ENCODE results near the gene KIF12.

The KIF12 gene

GRCh38 chr9:114057161-114057885 lies 41.8 kb downstream of the KIF12 start:
- H3K4me3 Mint-ChIP-seq = no peak overlapping the region
- ATAC-seq (replicated peaks; ENCODE audit: extremely low read depth, poor library complexity, severe bottlenecking) (no peak), DNase-seq (ENCODE audit: low spot score in 2 of 2) (no peak)
- peaks cover 27% of the 10 kb centered on the region for H3K27me3 Mint-ChIP-seq
- no peak overlapping the region for H3K27ac Mint-ChIP-seq (ENCODE audit: low read depth)
- peaks cover 3% of the 10 kb centered on the region for H3K36me3 Mint-ChIP-seq (ENCODE audit: insufficient read depth)
- no peaks in the 10 kb centered on the region for H3K4me1 Mint-ChIP-seq
- H3K9me3 Mint-ChIP-seq = no peaks in the 10 kb centered on the region

GRCh38 chr9:114056527-114056926 lies 42.6 kb downstream of the KIF12 start:
- ATAC-seq (replicated peaks; ENCODE audit: extremely low read depth, poor library complexity, severe bottlenecking) (no peak), DNase-seq (ENCODE audit: low spot score in 2 of 2) (no peak)
- H3K4me1 Mint-ChIP-seq = no peaks in the 10 kb centered on the region
- peaks cover 3% of the 10 kb centered on the region for H3K36me3 Mint-ChIP-seq (ENCODE audit: insufficient read depth)
- H3K27me3 Mint-ChIP-seq = peaks cover 19% of the 10 kb centered on the region
- H3K27ac Mint-ChIP-seq (ENCODE audit: low read depth) = no peak overlapping the region
- no peaks in the 10 kb centered on the region for H3K9me3 Mint-ChIP-seq
- no peak overlapping the region for H3K4me3 Mint-ChIP-seq

GRCh38 chr9:114055894-114056293 lies 43.2 kb downstream of the KIF12 start:
- ATAC-seq (replicated peaks; ENCODE audit: extremely low read depth, poor library complexity, severe bottlenecking) (no peak), DNase-seq (ENCODE audit: low spot score in 2 of 2) (no peak)
- peaks cover 3% of the 10 kb centered on the region for H3K36me3 Mint-ChIP-seq (ENCODE audit: insufficient read depth)
- no peak overlapping the region for H3K4me3 Mint-ChIP-seq
- peaks cover 12% of the 10 kb centered on the region for H3K27me3 Mint-ChIP-seq
- H3K9me3 Mint-ChIP-seq = no peaks in the 10 kb centered on the region
- H3K27ac Mint-ChIP-seq (ENCODE audit: low read depth) = no peak overlapping the region
- H3K4me1 Mint-ChIP-seq = no peaks in the 10 kb centered on the region

GRCh38 chr9:114055061-114055460 lies 44.0 kb downstream of the KIF12 start:
- H3K27ac Mint-ChIP-seq (ENCODE audit: low read depth) = no peak overlapping the region
- no peaks in the 10 kb centered on the region for H3K9me3 Mint-ChIP-seq
- H3K4me1 Mint-ChIP-seq = no peaks in the 10 kb centered on the region
- H3K4me3 Mint-ChIP-seq = no peak overlapping the region
- ATAC-seq (replicated peaks; ENCODE audit: extremely low read depth, poor library complexity, severe bottlenecking) = no peak
- no peak for DNase-seq (ENCODE audit: low spot score in 2 of 2)
- peaks cover 4% of the 10 kb centered on the region for H3K27me3 Mint-ChIP-seq
- peaks cover 3% of the 10 kb centered on the region for H3K36me3 Mint-ChIP-seq (ENCODE audit: insufficient read depth)

GRCh38 chr9:114054191-114054690 lies 44.9 kb downstream of the KIF12 start:
- H3K4me3 Mint-ChIP-seq = no peak overlapping the region

GRCh38 chr9:114053246-114054005 lies 45.7 kb downstream of the KIF12 start:
- ATAC-seq (replicated peaks; ENCODE audit: extremely low read depth, poor library complexity, severe bottlenecking) = no peak
- Mint-ChIP-seq H3K27me3 (no peaks in the 10 kb centered on the region), H3K27ac (ENCODE audit: low read depth) (no peak overlapping the region), H3K9me3 (no peaks in the 10 kb centered on the region), H3K4me1 (no peaks in the 10 kb centered on the region), H3K4me3 (no peak overlapping the region), H3K36me3 (ENCODE audit: insufficient read depth) (peaks cover 4% of the 10 kb centered on the region)
- no peak for DNase-seq (ENCODE audit: low spot score in 2 of 2)

More at GRCh38 chr9:114054191-114054690, 44.9 kb downstream of the KIF12 start:
- Mint-ChIP-seq H3K27ac (ENCODE audit: low read depth) (no peak overlapping the region), H3K4me1 (no peaks in the 10 kb centered on the region), H3K27me3 (no peaks in the 10 kb centered on the region), H3K9me3 (no peaks in the 10 kb centered on the region), H3K36me3 (ENCODE audit: insufficient read depth) (peaks cover 3% of the 10 kb centered on the region)
- ATAC-seq (replicated peaks; ENCODE audit: extremely low read depth, poor library complexity, severe bottlenecking) (no peak), DNase-seq (ENCODE audit: low spot score in 2 of 2) (no peak)

GRCh38 chr9:114051706-114052105 lies 47.4 kb downstream of the KIF12 start:
- peaks cover 6% of the 10 kb centered on the region for H3K27me3 Mint-ChIP-seq
- H3K4me1 Mint-ChIP-seq = no peaks in the 10 kb centered on the region
- ATAC-seq (replicated peaks; ENCODE audit: extremely low read depth, poor library complexity, severe bottlenecking) = no peak
- H3K27ac Mint-ChIP-seq (ENCODE audit: low read depth) = no peak overlapping the region
- no peaks in the 10 kb centered on the region for H3K9me3 Mint-ChIP-seq
- DNase-seq (ENCODE audit: low spot score in 2 of 2) = no peak
- H3K4me3 Mint-ChIP-seq = no peak overlapping the region
- peaks cover 5% of the 10 kb centered on the region for H3K36me3 Mint-ChIP-seq (ENCODE audit: insufficient read depth)

GRCh38 chr9:114051281-114051680 lies 47.8 kb downstream of the KIF12 start:
- no peaks in the 10 kb centered on the region for H3K4me1 Mint-ChIP-seq
- no peak overlapping the region for H3K27ac Mint-ChIP-seq (ENCODE audit: low read depth)
- H3K9me3 Mint-ChIP-seq = no peaks in the 10 kb centered on the region
- H3K27me3 Mint-ChIP-seq = peaks cover 10% of the 10 kb centered on the region
- DNase-seq (ENCODE audit: low spot score in 2 of 2) (no peak), ATAC-seq (replicated peaks; ENCODE audit: extremely low read depth, poor library complexity, severe bottlenecking) (no peak)
- H3K36me3 Mint-ChIP-seq (ENCODE audit: insufficient read depth) = peaks cover 5% of the 10 kb centered on the region
- no peak overlapping the region for H3K4me3 Mint-ChIP-seq

- Mint-ChIP-seq H3K27ac (ENCODE audit: low read depth) (no peak overlapping the region), H3K9me3 (no peaks in the 10 kb centered on the region), H3K4me3 (no peak overlapping the region), H3K36me3 (ENCODE audit: insufficient read depth) (peaks cover 3% of the 10 kb centered on the region), H3K4me1 (no peaks in the 10 kb centered on the region), H3K27me3 (peaks cover 16% of the 10 kb centered on the region)
- ATAC-seq (replicated peaks; ENCODE audit: extremely low read depth, poor library complexity, severe bottlenecking) (no peak), DNase-seq (ENCODE audit: low spot score in 2 of 2) (no peak)
Measured at GRCh38 chr9:114050646-114051045, 48.4 kb downstream of the KIF12 start.

- ATAC-seq (replicated peaks; ENCODE audit: extremely low read depth, poor library complexity, severe bottlenecking) (no peak), DNase-seq (ENCODE audit: low spot score in 2 of 2) (no peak)
- Mint-ChIP-seq H3K4me3 (no peak overlapping the region), H3K36me3 (ENCODE audit: insufficient read depth) (peaks cover 3% of the 10 kb centered on the region), H3K9me3 (no peaks in the 10 kb centered on the region), H3K27me3 (peaks cover 21% of the 10 kb centered on the region), H3K27ac (ENCODE audit: low read depth) (no peak overlapping the region), H3K4me1 (no peaks in the 10 kb centered on the region)
Measured at GRCh38 chr9:114050226-114050568, 48.9 kb downstream of the KIF12 start.

GRCh38 chr9:114049441-114050225 lies 49.5 kb downstream of the KIF12 start:
- Mint-ChIP-seq H3K9me3 (no peaks in the 10 kb centered on the region), H3K36me3 (ENCODE audit: insufficient read depth) (peaks cover 3% of the 10 kb centered on the region), H3K4me3 (no peak overlapping the region), H3K4me1 (no peaks in the 10 kb centered on the region), H3K27me3 (peaks cover 27% of the 10 kb centered on the region), H3K27ac (ENCODE audit: low read depth) (no peak overlapping the region)
- no peak for ATAC-seq (replicated peaks; ENCODE audit: extremely low read depth, poor library complexity, severe bottlenecking)
- no peak for DNase-seq (ENCODE audit: low spot score in 2 of 2)

GRCh38 chr9:114048533-114049415 lies 50.3 kb downstream of the KIF12 start:
- H3K27me3 Mint-ChIP-seq = peaks cover 32% of the 10 kb centered on the region
- DNase-seq (ENCODE audit: low spot score in 2 of 2) (no peak), ATAC-seq (replicated peaks; ENCODE audit: extremely low read depth, poor library complexity, severe bottlenecking) (no peak)
- H3K4me1 Mint-ChIP-seq = no peaks in the 10 kb centered on the region
- H3K36me3 Mint-ChIP-seq (ENCODE audit: insufficient read depth) = peaks cover 2% of the 10 kb centered on the region
- no peak overlapping the region for H3K4me3 Mint-ChIP-seq
- H3K27ac Mint-ChIP-seq (ENCODE audit: low read depth) = no peak overlapping the region
- no peaks in the 10 kb centered on the region for H3K9me3 Mint-ChIP-seq

Measured in central memory CD8-positive, alpha-beta T cell (primary cell).